ENCODE measurements around the gene ZNF587. TPM values are rescaled to one million over a fixed set of nuclear protein-coding genes. Genes with fewer than 3 reads are reported as not detected.
"Not testable (repeated sequence)": the region's sequence is repeated elsewhere in the genome, so short reads cannot be mapped to it uniquely, and the experiment has no call there.

ZNF587 gene
- total RNA-seq, 1 donor from 2014 or later, result 19.1 TPM

DNA sequence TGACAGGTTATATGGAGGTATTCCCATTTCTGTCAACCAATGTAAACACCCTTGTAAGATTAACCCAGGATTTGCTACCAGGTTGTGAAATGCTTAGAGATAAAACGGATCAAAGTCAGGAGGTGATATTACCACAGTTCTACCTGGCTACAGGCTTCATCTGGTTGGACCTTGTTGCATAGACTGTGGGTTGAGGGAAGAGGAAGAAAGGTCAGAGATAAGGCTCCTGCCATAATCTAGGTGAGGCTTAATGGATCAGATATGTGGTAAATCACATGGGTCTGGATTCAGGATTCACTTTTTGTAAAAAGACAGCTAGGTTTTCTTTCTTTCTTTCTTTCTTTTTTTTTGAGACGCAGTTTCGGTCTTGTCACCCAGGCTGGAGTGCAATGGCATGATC lies 28.2 kb upstream of the ZNF587 start:
- not testable (repeated sequence) for DNase-seq (ENCODE audit: low spot score)
- ATAC-seq, result peak; percentile 69

DNA sequence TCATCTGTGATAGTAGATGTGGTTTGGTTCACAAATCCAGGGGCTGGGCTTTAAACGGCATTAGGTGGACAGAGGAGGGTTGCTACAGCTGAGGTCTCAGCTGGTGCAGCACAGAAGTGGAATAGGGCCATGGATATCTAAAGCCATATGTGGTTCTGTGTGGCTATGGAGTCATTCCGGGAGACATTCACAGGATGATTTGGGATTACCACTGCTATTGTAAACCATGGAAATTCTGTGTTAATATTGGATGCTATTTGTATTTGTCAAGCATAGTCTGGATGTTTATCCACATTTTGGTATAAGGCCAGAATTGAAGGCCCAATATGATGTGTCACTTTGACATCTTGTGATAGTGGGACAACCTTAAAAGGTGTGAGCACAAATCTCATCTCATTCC lies 26.5 kb upstream of the ZNF587 start:
- ATAC-seq; DNase-seq (ENCODE audit: low spot score): not testable (repeated sequence)

DNA sequence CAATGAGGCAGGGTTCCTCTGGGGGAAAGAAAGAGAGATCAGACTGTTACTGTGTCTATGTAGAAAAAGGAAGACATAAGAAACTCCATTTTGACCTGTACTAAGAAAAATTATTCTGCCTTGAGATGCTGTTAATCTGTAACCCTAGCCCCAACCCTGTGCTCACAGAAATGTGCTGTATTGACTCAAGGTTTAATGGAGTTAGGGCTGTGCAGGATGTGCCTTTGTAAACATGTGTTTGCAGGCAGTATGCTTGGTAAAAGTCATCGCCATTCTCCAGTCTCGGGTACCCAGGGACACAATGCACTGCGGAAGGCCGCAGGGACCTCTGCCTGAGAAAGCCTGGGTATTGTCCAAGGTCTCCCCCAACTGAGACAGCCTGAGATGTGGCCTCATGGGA lies 26.1 kb upstream of the ZNF587 start:
- ATAC-seq; DNase-seq (ENCODE audit: low spot score): not testable (repeated sequence)

DNA sequence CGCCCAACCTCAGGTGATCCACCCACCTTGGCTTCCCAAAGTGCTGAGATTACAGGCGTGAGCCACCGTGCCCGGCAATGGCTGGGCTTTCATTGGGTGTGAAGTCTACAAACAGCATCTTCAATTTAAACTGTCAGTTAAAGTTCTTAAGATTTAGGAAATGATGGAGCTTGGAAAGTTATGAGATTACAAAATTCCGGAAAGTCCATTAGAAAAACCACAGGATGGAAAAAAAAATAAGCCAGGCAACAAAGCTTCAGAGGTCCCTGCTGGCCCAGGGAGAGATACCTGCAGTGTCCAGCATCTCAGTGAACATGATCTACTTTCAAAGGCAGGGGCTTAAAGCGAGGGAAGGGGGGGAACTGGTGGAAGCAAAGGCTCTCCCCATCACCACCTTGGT lies 24.1 kb upstream of the ZNF587 start:
- ATAC-seq, result no peak
- no peak for DNase-seq (ENCODE audit: low spot score)

DNA sequence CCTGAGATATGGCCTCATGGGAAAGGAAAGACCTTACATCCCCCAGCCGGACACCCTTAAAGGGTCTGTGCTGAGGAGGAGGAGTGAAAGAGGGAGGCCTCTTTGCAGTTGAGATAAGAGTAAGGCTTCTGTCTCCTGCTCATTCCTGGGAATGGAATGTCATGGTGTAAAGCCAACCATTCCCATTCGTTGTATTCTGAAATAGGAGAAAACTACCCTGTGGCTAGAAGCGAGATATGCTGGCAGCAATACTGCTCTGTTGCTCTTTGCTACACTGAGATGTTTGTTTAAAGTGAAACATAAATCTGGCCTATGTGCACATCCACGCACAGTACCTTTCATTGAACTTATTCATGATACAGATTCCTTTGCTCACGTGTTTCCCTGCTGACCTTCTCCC lies 20.3 kb upstream of the ZNF587 start:
- DNase-seq (ENCODE audit: low spot score), result no peak
- no peak for ATAC-seq

DNA sequence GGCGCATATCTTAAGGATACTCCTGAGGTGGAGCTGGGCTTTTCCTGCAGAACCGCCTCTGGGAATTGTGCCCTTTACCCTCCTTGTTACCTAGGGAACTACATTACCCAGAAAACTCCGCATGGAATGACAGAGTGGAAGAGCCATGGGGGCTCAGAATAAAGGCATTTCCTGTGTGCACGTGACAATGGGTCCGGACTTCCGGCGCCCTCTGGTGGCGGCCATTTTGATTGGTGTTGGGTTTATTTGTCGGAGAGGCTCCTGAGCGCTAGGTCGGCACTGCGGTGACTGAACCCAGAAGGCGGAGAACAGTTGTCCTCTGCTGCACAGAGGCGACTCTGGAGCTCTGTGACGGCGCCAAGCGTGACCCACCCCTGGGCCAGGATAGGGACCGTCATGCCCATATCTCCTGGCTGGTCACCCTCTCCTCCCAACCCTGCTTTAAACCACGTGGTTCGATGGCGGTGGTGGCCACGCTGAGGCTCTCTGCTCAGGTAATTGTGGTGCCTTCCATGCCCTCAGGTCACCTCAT lies 19.5 kb upstream of the ZNF587 start, which contains the start of gene ZNF587B:
ZNF587B (plus strand) TSS at position 229 of the 532 bp plus-strand sequence; CDS start at position 459, 230 bp downstream.
- DNase-seq (ENCODE audit: low spot score) (peak; percentile 72), ATAC-seq (peak; percentile 86)

DNA sequence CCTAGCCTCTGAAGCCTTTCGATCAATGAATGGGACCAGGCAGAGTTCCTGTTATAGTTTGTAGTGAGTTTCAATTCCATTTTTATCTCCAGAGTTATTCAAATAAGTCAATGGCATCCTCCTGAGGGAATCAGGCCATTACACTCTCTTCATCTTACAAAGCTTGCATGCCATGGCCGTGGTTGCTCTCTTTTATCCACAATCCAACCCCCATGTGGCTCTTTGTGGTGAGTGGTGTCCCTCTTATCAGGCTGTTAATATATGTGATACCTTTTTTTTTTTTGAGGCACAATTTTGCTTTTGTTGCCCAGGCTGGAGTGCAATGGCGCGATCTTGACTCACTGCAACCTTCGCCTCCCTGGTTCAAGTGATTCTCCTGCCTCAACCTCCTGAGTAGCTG lies 12.7 kb upstream of the ZNF587 start:
- ATAC-seq; DNase-seq (ENCODE audit: low spot score): not testable (repeated sequence)

DNA sequence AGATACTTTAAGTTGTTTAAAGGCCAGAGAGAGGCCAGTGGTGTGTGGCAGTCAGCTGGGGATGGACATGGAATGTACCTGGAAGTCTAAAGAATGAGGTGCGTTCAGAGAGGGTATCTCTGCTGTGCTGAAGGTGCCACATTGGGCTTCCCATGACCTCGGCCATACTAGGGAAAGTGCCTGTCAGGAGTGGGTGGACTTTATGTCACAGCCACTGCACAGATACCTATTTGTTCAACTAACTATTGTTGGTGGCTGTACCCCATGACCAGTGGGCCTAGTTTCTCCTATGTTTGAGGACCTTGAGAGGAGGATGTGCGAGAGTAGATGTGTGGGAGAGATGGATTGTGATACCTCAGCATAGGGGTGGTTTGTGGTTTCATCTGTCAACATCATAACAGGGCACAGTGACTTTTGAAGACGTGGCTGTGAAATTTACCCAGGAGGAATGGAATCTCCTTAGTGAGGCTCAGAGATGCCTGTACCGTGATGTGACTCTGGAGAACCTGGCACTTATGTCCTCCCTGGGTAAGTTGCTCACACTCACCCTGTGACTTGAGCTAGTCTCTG lies 11.0 kb upstream of the ZNF587 start:
- ATAC-seq; DNase-seq (ENCODE audit: low spot score): not testable (repeated sequence)

DNA sequence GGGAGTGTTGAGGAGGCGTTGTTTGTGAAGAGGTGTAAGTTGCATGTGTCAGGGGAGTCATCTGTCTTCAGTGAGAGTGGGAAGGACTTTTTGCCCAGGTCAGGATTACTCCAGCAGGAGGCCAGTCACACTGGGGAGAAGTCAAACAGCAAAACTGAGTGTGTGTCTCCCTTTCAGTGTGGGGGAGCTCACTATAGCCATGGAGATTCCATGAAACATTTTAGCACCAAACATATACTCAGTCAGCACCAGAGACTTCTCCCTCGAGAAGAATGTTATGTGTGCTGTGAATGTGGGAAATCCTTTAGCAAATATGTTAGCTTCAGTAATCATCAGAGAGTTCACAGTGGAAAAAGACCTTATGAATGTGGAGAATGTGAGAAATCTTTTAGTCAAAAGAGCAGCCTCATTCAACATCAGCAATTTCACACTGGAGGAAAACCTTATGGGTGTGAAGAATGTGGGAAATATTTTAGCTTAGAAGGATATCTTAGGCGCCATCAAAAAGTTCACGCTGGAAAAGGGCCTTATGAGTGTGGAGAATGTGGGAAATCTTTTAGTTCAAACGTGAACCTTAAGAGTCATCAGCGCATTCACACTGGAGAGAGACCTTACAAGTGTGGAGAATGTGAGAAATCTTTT lies 8.4 kb upstream of the ZNF587 start:
- ATAC-seq (no peak), DNase-seq (ENCODE audit: low spot score) (no peak)

DNA sequence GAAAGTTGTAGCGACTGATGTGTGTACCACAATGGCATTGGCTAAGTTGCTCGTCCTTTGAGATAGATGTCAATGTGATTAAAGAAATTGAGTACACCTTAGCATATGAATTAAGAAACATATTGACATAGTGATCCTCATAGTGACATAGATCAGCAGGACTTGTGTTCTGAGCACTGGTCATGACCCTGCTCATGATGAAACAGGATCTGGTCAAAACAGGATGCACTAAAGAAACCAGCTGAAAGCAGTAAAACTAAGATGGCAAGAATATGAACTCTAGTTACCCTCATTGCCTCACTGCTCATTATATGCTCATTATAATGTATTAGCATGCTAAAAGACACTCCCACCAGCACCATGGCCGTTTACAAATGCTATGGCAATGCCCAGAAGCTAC lies 2.5 kb upstream of the ZNF587 start:
- ATAC-seq, result peak; percentile 23
- DNase-seq (ENCODE audit: low spot score), result not testable (repeated sequence)

DNA sequence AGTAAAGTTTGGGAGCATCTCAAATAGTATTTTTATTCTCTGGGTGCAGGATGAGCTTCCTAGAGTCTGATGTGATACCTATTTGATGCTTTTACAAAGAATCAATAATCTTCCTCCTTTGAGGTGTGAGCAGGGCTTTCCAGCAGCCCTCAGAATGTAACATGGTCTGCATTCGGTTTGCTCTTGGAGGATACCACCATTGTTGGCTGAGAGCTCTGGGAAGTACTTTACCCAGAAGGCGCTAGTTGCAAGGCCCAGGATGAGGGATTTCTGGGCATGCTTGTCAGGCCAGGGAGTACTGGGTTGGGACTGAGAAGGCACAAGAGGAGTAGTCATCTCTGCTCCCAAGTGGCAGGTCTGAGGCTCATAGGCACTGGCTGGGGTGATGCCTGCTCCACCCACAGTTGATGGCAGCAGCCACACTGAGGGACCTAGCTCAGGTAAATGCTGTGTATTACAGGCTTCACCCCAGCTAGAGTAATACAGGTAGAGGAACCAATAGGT lies 445 bp upstream of the ZNF587 start:
- peak; percentile 36 for ATAC-seq
- DNase-seq (ENCODE audit: low spot score), result not testable (repeated sequence)

DNA sequence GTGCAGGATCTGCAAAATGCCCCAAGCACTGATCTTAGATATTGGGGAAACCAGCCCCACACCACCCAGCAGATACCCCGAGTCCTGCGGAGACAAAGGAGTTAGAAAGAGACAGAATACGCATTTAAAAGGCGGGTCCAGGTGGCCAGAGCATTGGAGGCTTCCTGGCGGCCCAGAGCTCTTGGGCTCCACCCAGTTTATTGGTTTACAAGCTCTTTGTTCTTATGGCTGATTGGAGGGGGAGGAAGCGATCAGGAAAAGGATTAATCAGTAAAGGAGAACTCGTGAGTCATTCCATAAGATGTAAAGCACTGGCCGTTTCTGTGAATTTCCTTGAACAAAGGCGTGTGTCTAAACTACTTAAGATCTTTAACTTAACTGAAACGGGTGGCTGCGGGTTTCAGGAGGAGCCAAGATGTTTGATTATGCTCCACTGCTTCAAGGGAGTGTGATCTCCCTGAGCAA lies 926 bp downstream of the ZNF587 start:
- ATAC-seq, result no peak
- no peak for DNase-seq (ENCODE audit: low spot score)

DNA sequence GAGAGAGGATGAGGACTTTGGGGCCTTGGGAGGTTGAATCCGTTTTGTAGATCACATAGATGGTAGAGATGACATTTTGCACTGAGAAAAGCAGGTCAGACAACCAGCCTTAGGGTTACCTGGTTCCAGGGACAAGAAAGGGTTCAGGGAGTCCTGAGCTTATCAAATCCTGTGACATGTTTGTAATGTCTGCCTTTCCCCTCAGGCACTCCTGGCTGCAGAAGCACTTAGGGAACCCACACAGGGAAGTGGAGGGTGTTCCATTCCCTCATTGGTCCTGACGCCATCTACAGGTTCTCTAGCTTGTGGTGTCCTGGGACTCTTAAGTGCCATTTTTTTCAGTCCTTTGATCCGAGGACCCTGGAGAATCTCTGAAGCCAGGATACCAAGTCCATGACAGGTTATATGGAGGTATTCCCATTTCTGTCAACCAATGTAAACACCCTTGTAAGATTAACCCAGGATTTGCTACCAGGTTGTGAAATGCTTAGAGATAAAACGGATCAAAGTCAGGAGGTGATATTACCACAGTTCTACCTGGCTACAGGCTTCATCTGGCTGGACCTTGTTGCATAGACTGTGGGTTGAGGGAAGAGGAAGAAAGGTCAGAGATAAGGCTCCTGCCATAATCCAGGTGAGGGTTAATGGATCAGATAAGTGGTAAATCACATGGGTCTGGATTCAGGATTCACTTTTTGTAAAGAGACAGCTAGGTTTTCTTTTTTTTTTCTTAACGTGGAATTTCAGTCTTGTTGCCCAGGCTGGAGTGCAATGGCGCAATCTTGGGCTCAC lies 2.3 kb downstream of the ZNF587 start:
- DNase-seq (ENCODE audit: low spot score), result not testable (repeated sequence)
- peak; percentile 52 for ATAC-seq

DNA sequence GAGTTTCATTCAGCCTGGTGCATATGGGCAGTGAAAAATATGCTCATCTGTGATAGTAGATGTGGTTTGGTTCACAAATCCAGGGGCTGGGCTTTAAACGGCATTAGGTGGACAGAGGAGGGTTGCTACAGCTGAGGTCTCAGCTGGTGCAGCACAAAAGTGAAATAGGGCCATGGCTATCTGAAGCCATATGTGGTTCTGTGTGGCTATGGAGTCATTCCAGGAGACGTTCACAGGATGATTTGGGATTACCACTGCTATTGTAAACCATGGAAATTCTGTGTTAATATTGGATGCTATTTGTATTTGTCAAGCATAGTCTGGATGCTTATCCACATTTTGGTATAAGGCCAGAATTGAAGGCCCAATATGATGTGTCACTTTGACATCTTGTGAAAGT lies 4.5 kb downstream of the ZNF587 start:
- not testable (repeated sequence) for ATAC-seq; DNase-seq (ENCODE audit: low spot score)

DNA sequence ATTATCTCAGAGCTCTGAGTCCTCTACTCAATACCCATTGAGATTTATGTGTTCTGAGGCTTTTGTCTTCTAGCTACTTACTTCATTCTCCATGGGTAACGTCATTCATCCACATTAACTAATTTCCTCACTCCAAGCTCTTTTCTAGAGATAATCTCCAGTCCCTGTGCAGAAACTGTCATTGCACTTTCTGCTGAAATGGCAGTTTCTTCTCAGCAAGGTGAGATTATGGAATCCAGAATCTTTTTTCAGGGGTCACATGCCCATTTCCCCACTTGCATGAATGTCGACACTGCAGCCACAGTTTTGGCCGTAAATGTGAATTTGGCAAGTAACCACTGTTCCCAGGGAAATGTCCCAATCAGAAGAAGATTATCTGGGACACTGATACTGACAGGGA lies 12.7 kb downstream of the ZNF587 start:
- ATAC-seq; DNase-seq (ENCODE audit: low spot score): not testable (repeated sequence)

DNA sequence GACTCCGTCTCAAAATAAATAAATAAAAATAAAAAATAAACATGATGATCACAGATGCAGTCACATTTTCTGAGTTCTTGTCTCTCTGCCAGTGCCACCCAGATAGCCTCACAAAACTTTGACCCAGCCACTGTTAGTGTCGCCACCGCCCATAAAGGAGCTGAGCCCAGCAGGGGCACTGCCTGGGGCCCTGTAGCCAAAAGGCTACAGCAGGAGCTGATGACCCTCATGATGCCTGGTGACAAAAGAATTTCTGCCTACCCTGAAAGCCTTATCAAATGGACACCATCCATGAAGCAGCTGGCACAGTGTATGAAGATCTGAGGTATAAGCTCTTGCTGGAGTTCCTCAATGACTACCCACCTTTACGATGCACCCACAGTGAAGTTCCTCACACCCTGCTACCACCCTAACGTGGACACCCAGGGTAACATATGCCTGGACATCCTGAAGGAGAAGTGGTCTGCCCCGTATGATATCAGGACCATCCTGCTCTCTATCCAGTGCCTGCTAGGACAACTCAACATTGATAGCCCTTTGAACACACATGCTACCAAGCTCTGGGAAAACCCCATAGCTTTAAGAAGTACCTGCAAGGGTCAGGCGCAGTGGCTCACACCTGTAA lies 18.3 kb downstream of the ZNF587 start:
- peak; percentile 23 for ATAC-seq
- DNase-seq (ENCODE audit: low spot score), result no peak

DNA sequence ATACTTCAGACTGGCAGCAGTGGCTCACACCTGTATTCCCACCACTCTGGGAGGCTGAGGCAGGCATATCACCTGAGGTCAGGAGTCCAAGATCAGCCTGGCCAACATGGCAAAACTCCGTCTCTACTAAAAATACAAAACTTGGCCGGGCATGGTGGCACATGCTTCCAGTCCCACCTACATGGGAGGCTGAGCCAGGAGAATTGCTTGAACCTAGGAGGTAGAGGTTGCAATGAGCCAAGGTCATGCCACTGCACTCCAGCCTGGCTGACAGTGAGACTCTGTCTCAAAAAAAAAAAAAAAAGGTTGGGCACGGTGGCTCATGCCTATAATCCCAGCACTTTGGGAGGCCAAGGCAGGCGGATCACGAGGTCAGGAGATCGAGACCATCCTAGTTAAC lies 20.0 kb downstream of the ZNF587 start:
- peak; percentile 30 for ATAC-seq
- DNase-seq (ENCODE audit: low spot score), result not testable (repeated sequence)

DNA sequence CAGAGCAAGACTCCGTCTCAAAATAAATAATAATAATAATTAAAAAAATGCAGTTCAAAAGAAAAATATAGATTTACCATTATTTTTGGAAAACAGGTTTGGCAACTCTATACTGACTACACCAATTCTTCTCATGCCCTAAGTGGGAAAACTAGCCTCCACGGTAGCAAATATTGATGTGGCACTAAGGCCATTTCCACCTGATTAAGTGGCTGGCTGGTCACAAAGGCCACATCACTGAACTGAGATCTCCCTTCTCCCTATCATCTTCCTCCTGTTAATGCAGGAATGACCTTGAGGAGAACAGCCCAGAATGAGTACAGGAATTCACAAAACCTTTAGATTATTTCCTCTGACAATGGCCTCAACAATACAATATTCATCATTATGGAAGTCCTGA lies 20.6 kb downstream of the ZNF587 start:
- no peak for DNase-seq (ENCODE audit: low spot score)
- no peak for ATAC-seq

DNA sequence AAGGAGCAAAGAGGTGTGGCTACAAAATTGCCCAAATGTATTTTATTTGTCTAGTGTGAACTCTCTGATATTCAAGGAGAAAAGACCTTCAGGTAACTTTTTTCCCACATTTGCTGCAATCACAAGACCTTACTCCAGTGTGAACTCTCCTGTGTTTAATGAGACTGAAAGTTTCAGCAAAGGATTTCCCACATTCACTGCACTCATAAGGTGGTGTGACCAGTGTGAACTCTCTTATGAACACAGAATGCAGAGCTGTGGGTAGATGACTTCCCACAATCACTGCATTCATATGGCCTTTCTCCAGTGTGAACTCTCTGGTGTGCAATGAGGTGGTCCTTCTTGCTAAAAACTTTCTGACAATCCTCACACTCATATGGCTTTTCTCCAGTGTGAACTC lies 22.8 kb downstream of the ZNF587 start:
- ATAC-seq (no peak), DNase-seq (ENCODE audit: low spot score) (no peak)

DNA sequence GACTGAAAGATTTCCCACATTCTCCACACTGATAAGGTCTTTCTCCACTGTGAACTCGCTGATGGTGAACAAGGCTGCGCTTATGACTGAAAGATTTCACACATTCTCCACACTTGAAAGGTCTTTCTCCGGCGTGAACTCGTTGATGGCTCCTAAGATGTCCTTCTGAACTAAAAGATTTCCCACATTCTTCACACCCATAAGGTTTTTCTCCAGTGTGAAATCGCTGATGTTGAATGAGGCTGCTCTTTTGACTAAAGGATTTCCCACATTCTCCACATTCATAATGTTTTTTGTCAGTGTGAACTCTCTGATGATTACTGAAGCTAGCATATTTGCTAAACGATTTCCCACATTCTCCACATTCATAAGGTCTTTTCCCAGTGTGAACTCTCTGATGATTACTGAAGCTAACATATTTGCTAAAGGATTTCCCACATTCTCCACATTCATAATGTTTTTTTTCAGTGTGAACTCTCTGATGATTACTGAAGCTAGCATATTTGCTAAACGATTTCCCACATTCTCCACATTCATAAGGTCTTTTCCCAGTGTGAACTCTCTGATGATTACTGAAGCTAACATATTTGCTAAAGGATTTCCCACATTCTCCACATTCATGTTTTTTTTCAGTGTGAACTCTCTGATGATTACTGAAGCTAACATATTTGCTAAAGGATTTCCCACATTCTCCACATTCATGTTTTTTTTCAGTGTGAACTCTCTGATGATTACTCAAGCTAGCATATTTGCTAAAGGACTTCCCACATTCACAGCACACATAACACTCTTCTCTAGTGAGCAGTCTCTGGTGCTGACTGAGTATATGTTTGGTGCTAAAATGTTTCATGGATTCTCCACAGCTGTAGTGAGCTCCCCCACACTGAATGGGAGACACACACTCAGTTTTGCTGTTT lies 24.5 kb downstream of the ZNF587 start:
- DNase-seq (ENCODE audit: low spot score); ATAC-seq: not testable (repeated sequence)

Measured in left lobe of liver (tissue), 2 donors.